GM19099 (cell line): ENCODE measurements around the gene AQP9.

Experiments
- POLR2A ChIP-seq: IDR thresholded peaks from 3 replicates; pipeline ENCODE4 v1.6.1; 2011; ENCODE audit warnings: low read depth; ENCODE audit not compliant: insufficient read length; ENCODE audit errors: extremely low read depth

Gene AQP9, protein sequence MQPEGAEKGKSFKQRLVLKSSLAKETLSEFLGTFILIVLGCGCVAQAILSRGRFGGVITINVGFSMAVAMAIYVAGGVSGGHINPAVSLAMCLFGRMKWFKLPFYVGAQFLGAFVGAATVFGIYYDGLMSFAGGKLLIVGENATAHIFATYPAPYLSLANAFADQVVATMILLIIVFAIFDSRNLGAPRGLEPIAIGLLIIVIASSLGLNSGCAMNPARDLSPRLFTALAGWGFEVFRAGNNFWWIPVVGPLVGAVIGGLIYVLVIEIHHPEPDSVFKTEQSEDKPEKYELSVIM

GRCh38 chr15:58138106-58138505 is at the start of gene AQP9:
Gene AQP9 (plus strand): TSS chr15:58138381. CDS start chr15:58138566, 185 bp downstream.
- TF ChIP-seq POLR2A = no peak

DNA sequence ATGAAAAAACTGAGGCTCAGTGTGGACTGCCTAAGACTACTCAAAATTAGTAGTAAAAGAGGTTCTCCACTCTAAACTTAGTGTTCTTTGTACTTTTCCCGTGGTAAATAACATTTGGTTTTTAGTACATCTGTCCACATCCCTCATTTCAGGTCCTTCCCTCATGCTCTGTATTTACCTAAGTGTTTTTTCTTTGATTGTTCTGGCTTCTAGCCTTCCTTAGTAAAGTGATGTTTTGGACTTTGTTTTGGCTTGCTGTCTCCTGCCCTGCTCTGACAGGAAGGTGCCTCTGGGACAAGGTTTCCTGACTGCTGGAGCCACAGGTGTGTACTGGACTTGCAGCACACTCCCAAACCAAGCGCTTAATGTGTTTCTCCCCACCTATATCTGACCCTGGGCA is 42.8 kb upstream of the AQP9 start:
- TF ChIP-seq POLR2A = no peak

DNA sequence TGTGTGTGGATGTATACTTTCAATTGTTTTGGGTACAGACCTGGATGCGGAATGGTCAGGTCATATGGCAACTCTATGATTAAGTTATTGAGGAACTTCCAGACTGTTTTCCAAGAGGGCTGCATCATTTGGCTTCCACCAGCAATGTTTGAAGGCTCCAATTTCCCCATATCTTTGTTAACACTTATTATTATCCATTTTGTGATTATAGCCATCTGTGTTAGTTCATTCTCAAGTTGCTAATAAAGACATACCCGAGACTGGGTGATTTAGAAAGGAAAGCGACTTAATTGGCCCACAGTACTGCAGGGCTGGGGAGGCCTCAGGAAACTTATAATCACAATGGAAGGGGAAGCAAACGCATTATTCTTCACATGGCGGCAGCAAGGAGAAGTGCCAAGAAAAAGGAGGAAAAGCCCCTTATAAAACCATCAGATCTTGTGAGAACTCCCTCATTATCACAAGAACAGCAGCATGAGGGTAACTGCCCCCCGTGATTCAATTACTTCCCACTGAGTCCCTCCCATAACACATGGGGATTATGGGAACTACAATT is 41.6 kb upstream of the AQP9 start:
- TF ChIP-seq POLR2A = no peak

DNA sequence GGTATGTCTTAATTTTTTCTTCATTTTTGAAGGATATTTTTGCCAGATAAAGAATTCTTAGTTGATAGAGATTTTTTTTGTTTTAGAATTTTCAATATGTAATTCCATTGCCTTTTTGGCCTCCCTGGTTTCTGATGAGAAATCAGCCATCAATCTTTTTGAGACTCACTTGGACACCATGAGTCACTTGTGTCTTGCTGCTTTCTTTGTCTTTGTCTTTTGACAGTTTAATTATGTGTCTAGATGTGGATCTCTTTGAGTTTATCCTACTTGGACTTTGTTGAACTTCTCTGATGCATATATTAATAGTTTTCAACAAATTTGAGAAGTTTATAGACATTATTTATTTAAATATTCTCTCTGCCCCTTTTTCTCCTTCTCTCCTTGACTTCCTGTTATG is 34.7 kb upstream of the AQP9 start:
- no peak for TF ChIP-seq POLR2A

DNA sequence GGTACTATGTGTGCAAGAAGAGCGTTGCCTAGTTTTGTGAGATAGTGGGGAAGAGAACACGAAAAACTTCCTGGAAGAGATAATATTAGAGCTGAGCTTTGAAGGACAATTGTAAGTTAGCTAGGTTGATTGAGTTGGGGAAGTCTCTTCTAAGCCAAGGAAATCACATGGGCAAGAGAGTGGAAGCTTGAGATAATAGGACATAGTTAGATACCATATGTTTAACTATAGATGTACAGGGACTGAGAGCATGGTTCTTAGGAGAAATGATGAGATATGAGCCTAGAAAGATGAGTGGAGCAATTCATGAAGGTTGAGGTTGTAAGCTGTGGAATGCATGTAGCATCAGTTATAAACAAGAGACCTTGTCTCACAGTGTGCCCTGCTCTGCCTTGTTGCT is 30.1 kb upstream of the AQP9 start:
- no peak for TF ChIP-seq POLR2A

DNA sequence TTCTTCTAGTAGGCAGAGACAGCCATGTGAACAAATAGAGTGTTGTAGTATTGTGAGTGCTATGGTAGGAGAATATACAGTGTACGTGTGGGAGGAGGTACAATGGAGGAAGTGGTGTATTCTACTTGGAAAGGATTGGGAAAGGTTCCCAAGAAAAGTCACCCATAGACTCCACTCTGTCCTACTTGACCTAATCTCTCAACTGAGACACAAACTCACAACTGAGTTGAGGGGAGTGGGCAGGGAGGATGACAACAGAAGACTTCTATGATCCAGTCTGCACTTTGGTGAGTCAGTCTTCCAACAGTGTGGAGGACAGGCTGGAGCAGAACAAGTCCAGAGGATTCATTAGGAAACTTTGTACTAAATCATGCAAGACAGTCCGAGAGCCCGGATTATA is 28.8 kb upstream of the AQP9 start:
- no peak for TF ChIP-seq POLR2A

DNA sequence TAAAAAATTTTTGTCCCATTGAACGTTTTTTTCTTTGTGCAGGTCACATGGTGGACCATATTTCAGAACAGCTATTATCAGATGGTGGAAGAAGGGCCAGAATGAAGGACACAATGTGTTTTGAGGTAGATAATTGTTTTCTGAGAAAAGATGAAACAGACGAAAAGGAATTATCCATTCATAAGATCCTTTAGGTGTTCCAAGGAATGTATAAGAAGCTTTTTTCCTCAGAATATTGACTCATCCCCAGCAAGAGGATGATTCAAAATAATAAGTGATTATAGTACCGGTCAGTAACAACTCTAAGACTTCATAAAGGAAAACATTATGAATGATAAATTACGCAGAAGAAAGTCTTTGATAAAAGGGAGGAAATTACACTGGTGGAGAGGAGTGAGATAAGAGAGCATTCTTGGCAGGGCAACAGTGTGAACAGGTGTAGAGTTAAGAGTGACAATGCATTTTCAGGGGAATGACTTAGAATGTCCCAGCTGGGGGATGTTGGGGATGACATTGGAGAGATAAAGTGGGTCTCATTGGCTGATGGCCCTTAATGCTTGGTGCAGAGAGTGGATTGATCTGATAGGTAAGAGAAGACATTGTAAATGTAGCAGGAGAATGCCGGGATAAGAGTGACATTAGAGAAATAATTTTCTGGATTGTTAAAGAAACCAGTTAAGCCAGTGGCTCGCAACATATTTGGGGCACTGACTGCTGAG is 27.0 kb upstream of the AQP9 start:
- no peak for TF ChIP-seq POLR2A

DNA sequence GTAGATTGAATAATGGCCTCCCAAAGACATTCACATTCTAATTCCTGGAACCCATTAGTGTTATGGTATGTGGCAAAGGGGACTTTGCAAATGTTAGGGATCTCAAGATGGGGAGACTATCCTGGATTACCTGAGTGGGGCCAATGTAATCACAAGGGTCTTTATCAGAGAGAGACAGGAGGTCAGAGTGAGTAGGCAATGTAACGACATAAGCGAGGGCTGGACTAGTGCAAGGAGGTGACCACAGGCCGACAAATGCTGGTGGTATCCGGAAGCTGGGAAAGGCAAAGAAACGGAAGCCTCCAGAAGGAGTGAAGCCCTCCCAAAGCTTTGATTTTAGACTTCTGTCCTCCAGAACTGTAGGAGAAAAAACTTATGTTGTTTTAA is 26.5 kb upstream of the AQP9 start:
- no peak for TF ChIP-seq POLR2A

DNA sequence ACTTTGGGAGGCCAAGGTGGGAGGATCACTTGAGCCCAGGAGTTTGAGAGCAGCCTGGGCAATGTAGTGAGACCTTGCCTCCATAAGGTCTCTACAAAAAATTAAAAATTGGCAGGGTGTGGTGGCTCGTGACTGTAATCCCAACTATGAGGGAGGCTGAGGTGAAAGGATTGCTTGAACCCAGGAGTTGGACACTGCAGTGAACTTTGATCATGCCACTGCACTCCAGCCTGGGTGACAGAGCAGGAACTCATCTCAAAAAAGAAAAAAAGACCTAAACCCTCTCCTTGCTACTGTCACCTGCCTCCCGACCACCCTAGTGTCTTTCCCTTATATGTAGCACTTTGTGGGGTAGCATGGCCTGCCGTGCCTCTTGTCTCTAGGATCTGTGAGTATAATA is 23.8 kb upstream of the AQP9 start:
- TF ChIP-seq POLR2A = no peak

GRCh38 chr15:58114812-58115211 is 23.4 kb upstream of the AQP9 start:
- TF ChIP-seq POLR2A = no peak

GRCh38 chr15:58115692-58116091 is 22.5 kb upstream of the AQP9 start:
- TF ChIP-seq POLR2A = no peak

GRCh38 chr15:58117619-58118018 is 20.6 kb upstream of the AQP9 start:
- TF ChIP-seq POLR2A = no peak

DNA sequence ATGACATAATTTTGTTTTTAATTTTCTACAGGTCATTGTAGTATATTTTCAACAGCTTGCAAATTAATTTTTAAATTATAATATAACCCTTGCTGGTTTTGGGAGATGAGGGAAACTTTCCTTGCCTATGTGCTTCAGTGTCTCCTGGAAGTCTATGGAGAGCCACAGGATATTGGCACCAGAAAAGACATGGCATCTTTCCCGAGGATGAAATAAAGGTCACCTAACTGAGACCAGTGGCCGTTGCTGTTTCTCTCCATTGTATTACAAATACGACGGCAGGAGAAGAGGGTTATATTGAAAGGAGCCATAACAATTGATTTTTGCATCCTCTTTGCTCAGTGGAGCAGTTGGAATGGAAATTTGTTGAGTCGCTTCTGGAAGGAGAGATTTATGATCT is 19.9 kb upstream of the AQP9 start:
- no peak for TF ChIP-seq POLR2A

DNA sequence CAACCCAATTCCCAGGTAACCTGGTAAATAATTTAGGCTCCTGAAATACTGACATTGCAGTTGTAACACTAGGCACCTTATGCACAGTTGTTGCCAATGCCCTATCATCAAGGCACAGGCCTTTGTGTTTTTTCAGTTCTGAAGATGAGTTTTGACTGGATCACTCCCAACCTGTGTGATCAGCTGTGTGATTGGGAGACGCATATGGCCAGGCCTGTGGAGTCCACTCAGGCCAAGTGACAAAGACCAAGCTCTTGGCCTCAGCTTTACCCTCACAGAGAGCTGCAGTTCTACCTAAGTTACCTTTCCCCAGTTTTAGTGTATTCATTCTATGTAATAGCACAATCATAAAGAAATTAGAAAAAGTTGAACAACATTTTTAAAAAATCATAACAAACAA is 19.2 kb upstream of the AQP9 start:
- no peak for TF ChIP-seq POLR2A

DNA sequence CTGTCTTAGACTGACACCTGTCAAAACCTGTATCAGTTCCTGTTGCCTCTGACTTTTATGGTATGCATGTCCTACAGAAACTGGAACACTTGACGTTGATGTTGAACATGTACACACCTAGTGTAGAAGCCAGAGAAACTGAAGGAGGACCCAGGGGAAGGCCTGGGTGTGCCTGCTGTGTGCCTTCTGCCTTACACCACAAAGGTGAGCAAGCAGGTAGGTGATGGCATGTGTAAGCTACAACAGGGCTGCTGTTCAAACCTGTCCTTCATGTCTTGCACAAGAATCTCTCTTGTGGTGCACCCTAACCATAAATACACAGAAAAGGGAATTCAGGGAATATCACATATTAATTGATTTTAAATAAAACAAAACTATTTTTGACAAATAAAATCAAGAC is 13.6 kb upstream of the AQP9 start:
- TF ChIP-seq POLR2A = no peak

DNA sequence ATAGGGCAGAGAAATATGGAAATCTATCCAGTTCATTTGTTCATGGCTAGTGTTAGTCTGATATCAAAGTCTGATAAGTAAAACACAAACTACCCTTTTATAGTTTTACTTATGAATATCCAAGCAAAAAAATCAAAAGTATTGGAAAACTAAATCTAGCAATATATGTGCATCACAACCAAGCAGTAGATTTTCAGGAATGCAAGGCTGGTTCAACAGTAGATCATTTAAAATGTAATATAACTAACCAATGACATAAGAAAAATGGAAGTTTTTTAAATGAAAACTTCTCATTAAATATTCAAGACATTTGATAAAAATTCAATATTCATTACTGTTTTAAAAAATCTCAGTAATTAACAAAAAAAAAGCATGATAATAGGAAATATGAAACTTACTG is 12.8 kb upstream of the AQP9 start:
- no peak for TF ChIP-seq POLR2A

- TF ChIP-seq POLR2A = no peak
Measured at GRCh38 chr15:58134886-58135285, 3.3 kb upstream of the AQP9 start.

DNA sequence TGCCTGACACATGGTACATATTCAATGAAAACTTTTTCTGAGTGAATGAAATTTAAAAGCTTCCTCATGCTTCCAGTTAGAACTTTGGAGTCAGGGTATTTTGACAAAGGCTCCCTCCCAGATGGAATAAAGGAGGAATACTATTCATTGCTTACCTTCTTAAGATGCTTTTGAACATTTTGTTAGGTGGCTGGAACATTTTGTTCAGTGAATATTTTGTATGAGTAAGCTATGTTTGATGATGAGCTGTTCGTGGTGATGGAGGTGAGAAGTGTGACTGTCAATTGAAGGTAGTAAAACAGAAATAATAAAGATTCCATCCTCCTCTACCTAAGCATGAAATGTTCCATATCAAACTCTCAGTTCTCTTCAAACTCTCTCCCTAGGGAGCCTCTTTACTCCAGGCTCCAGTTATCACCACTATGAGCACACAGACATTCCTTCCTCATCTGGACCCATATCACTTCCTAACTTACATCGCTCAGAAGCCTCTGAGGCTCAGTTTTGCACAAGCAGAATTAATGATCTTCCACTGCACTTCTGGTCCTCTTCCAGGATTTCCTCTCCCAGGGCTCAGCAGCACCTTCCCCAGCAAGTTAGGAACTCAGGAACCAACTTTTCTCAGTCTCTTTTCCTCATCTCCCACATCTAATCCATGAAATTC is 2.5 kb upstream of the AQP9 start:
- no peak for TF ChIP-seq POLR2A
